ENCODE measurements around the gene SLC9A1. TPM values are rescaled to one million over a fixed set of nuclear protein-coding genes. Genes with fewer than 3 reads are reported as not detected.

The SLC9A1 gene
- total RNA-seq (10 to 100 TPM; 14.2 to 19.0 TPM), total RNA-seq (4.3 to 41.8 (median 12.7) reads per million in 172 experiments)
- polyA plus RNA-seq (2013, experiment 1 of 2): 13.9 TPM
- 18.4 TPM for polyA plus RNA-seq (2013, experiment 2 of 2)

DNA sequence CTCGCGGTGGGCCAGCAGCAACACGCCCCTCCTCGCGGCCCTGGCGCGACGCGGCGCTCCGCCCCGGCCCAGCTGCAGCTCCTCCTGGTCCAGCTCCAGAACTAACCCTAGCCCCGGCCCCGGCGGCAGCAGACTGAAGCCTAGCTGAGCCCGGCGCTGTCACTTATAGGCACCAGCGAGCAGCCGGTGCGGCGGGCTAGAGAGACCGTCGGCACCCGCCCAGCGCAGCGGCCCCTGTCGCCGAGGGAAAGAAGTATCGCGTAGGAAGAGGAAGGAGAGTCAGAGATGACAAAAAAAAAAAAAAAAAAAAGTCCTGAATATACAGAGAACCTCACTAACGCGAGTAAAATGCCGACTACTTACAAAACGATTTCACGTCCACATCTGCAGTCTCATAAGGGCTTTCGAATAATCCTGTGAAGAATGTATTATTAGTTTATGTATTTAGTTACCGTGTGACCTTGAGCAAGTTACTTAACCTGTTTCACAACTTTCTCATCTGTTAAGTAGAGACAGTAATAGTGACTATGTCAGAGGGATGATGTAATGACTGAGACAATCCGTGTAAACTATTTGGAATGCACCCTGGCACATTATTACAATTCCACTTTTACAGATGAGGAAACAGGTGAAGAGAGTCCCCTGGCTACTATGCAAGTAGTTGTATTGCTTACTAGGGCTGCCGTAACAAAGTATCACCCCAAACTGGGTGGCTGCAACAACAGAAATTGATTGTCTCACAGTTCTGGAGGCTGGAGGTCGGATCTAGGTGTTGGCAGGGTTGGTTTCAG is at the start of gene SLC9A1:
Gene SLC9A1, minus strand, starts transcription at position 135 of the 791 bp plus-strand sequence. CDS start 791 bp downstream, outside the sequence.
- Histone ChIP-seq H3K27ac (ENCODE audit: low read depth in 1 of 2, low read length in 2 of 2) (peak within 1 kb of the TSS; percentile 84 to 87), H3K4me3 (ENCODE audit: low read length) (peak within 1 kb of the TSS; percentile 93), H3K9me3 (ENCODE audit: control insufficient read depth in 1 of 2, insufficient read depth in 1 of 2, low read length in 2 of 2) (no peaks in the 10 kb centered on the region), H3K36me3 (ENCODE audit: insufficient read depth, low read length) (peaks cover 3% of the 10 kb centered on the region), H3K4me1 (ENCODE audit: insufficient read depth, low read length) (peaks cover 48% of the 10 kb centered on the region), H3K27me3 (ENCODE audit: control insufficient read depth in 1 of 2, insufficient read depth in 2 of 2, low read length in 2 of 2) (no peaks in the 10 kb centered on the region)
- no peaks in the 10 kb centered on the region for H3K27me3 Mint-ChIP-seq
- intact Hi-C loops (cut with DNase I, micrococcal nuclease): loop anchor here (1.0 to 5.0 kb wide), 6 partner anchors 18 to 168 kb away; partner anchors contain the start of genes TMEM222 (in 1 of the 2) and WDTC1 (in 1 of the 2)
- peak; percentile 80 for TF ChIP-seq CTCF (IDR thresholded peaks at IDR 0.05)
- H3K36me3 Mint-ChIP-seq (ENCODE audit: low read depth): peaks cover 4% of the 10 kb centered on the region
- H3K4me1 Mint-ChIP-seq (ENCODE audit: low read depth): peaks cover 47% of the 10 kb centered on the region
- no peaks in the 10 kb centered on the region for H3K9me3 Mint-ChIP-seq
- DNase-seq (peak; percentile 86 to 97 (median 92)), ATAC-seq (ENCODE audit: poor library complexity) (peak; percentile 93)
- peak within 1 kb of the TSS; percentile 98 for H3K27ac Mint-ChIP-seq
- peak within 1 kb of the TSS; percentile 89 for H3K4me3 Mint-ChIP-seq
- ChIA-PET POLR2A (interaction anchor here (0.6 to 9.8 kb wide), 14 partner anchors 8 to 335 kb away, joined by 3 to 179 read pairs (median 4); partner anchors contain the start of genes TRNP1 and WDTC1), CTCF (interaction anchor here (0.6 to 2.2 kb wide), 30 partner anchors 9 to 1582 kb away, joined by 3 to 14 read pairs (median 4); partner anchors contain the start of genes HMGN2, SFN, WDTC1 and YTHDF2)

DNA sequence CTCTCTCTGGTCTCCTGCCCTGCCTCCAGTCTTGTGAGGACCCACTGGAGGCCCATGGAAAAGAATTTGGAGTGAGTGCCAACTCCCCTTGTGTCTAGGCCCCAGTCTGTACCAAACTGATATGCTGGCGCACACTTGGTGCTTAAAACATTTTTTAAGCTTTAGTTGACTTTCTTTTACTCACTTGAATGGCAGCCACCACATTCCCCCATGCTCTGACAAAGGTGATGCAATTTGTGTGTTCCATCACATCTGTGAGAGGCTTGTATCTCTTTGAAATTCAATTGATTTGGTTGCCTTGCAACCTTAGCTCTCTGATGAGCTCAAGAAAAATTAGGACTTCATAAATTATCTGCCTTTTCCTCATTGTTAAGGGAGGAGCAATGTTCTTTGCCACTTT is 49.0 kb upstream of the SLC9A1 start:
- ChIA-PET CTCF (interaction anchor here (0.6 kb wide), 1 partner anchor 24 kb away, joined by 3 read pairs; no protein-coding TSS in a partner anchor), POLR2A (no interaction called here)
- intact Hi-C loops (cut with DNase I, micrococcal nuclease): no loop called here
- H3K4me1 ChIP-seq (ENCODE audit: insufficient read depth, low read length): no peaks in the 10 kb centered on the region
- no peaks in the 10 kb centered on the region for H3K36me3 ChIP-seq (ENCODE audit: insufficient read depth, low read length)
- no peak overlapping the region for H3K4me3 ChIP-seq (ENCODE audit: low read length)
- no peaks in the 10 kb centered on the region for H3K27me3 ChIP-seq (ENCODE audit: control insufficient read depth in 1 of 2, insufficient read depth in 2 of 2, low read length in 2 of 2)
- Mint-ChIP-seq H3K9me3 (no peaks in the 10 kb centered on the region), H3K36me3 (ENCODE audit: low read depth) (no peaks in the 10 kb centered on the region), H3K27me3 (no peaks in the 10 kb centered on the region), H3K27ac (no peak overlapping the region), H3K4me3 (no peak overlapping the region), H3K4me1 (ENCODE audit: low read depth) (no peaks in the 10 kb centered on the region)
- no peak overlapping the region for H3K27ac ChIP-seq (ENCODE audit: low read depth in 1 of 2, low read length in 2 of 2)
- ATAC-seq (ENCODE audit: poor library complexity) (no peak), DNase-seq (no peak)
- H3K9me3 ChIP-seq (ENCODE audit: control insufficient read depth in 1 of 2, insufficient read depth in 1 of 2, low read length in 2 of 2): no peaks in the 10 kb centered on the region
- TF ChIP-seq CTCF (IDR thresholded peaks at IDR 0.05): no peak

DNA sequence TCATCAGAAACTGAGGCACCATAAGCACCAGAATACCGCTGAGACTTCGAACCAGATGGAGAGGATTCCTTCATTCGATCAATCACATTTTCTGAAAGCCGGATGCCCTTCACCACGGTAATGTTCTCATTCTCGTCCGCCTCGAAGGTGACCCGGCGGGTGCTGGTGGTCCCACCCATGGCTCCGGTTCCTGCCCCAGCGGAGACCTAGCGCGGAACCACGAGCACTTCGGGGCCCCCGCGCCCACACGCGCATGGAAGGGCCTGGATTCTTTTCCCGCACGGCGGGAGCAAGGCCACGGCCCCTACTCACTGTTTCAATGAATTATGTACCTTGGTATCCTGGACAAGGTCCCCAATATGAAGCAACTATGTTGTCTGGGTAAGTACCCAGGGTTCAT is 46.4 kb upstream of the SLC9A1 start:
- Mint-ChIP-seq H3K4me3 (no peak overlapping the region), H3K4me1 (ENCODE audit: low read depth) (peaks cover 6% of the 10 kb centered on the region), H3K9me3 (no peaks in the 10 kb centered on the region), H3K36me3 (ENCODE audit: low read depth) (no peaks in the 10 kb centered on the region), H3K27ac (no peak overlapping the region), H3K27me3 (no peaks in the 10 kb centered on the region)
- POLR2A ChIA-PET: no interaction called here
- CTCF ChIA-PET: interaction anchor here (0.6 to 1.0 kb wide), 2 partner anchors 29 to 99 kb away, joined by 4 to 5 read pairs; no protein-coding TSS in a partner anchor
- DNase-seq (no peak), ATAC-seq (ENCODE audit: poor library complexity) (no peak)
- intact Hi-C loops (cut with DNase I, micrococcal nuclease): no loop called here
- Histone ChIP-seq H3K36me3 (ENCODE audit: insufficient read depth, low read length) (no peaks in the 10 kb centered on the region), H3K27ac (ENCODE audit: low read depth in 1 of 2, low read length in 2 of 2) (no peak overlapping the region), H3K9me3 (ENCODE audit: control insufficient read depth in 1 of 2, insufficient read depth in 1 of 2, low read length in 2 of 2) (no peaks in the 10 kb centered on the region), H3K4me1 (ENCODE audit: insufficient read depth, low read length) (peaks cover 2% of the 10 kb centered on the region), H3K27me3 (ENCODE audit: control insufficient read depth in 1 of 2, insufficient read depth in 2 of 2, low read length in 2 of 2) (no peaks in the 10 kb centered on the region), H3K4me3 (ENCODE audit: low read length) (no peak overlapping the region)
- TF ChIP-seq CTCF (IDR thresholded peaks at IDR 0.05): no peak
